ENCODE measurements around the gene HECA.
"Not testable (repeated sequence)": the region's sequence is repeated elsewhere in the genome, so short reads cannot be mapped to it uniquely, and the experiment has no call there.

The HECA gene, protein sequence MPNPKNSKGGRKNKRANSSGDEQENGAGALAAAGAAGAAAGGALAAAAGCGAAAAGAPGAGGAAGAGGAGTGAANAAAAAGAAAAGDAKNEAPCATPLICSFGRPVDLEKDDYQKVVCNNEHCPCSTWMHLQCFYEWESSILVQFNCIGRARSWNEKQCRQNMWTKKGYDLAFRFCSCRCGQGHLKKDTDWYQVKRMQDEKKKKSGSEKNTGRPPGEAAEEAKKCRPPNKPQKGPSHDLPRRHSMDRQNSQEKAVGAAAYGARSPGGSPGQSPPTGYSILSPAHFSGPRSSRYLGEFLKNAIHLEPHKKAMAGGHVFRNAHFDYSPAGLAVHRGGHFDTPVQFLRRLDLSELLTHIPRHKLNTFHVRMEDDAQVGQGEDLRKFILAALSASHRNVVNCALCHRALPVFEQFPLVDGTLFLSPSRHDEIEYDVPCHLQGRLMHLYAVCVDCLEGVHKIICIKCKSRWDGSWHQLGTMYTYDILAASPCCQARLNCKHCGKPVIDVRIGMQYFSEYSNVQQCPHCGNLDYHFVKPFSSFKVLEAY

GRCh38 chr6:139134817-139135577 is at the start of gene HECA:
Gene HECA (plus strand): TSS chr6:139135080. CDS start chr6:139135397, 317 bp downstream.
- DNase-seq = peak; percentile 98

DNA sequence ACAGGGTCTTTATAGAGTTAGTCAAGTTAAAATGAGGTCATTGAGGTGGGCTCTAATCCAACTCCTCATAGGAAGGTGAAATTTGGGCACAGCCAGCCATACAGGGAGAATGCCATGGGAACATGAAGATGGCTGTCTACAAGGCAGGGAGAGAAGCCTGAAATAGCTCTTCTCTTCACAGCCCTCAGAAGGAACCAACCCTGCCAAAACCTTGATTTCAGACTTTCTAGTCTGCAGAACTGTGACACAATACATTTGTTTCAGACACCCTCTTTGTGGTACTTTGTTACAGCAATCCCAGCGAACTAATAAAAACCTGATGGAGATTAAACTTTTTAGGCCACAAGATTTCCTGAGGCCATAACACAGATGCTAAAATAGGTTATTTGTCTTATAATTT is 43.1 kb upstream of the HECA start:
- DNase-seq = no peak

DNA sequence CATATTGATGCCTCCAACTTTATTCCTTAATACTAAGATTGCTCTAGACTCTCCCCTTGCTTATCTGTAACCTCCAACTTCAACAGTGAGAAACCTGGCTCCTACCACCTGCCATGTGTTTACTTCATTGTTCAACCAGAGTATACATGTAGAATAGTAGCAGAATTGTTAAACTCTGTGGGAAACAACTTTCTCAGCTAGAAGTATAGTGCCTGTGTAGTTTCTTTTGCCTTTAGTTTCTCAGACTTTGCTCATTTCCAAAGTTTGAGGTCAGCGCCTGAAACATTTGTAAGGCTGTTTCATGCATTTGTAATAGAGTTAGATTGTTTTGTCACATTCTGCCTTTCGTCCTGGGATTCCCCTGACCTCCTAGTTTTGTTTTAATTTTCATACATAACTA is 34.9 kb upstream of the HECA start:
- DNase-seq = no peak

DNA sequence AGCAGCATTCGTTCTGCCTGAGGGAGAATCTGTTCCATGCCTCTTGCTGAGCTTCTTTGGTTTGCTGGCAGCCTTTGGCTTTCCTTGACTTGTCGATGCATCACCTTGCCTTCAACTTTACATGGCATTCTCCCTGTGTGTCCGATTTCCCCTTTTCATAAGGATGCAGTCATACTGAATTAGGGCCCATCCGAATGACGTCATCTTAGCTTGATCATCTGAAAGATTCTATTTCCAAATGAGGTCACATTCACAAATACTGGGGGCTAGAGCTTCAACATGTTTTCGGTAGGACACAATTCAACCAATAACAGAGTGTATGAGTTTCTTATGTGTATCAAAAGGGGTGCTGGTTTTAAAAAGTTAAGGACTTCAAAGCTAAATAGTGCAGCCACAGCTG is 27.8 kb upstream of the HECA start:
- DNase-seq = no peak

- no peak for DNase-seq
Observed at GRCh38 chr6:139108378-139108777, 26.5 kb upstream of the HECA start.

GRCh38 chr6:139109558-139109957 is 25.3 kb upstream of the HECA start:
- DNase-seq = no peak

GRCh38 chr6:139112146-139112545 is 22.7 kb upstream of the HECA start:
- DNase-seq = no peak

GRCh38 chr6:139112561-139112960 is 22.3 kb upstream of the HECA start:
- no peak for DNase-seq

DNA sequence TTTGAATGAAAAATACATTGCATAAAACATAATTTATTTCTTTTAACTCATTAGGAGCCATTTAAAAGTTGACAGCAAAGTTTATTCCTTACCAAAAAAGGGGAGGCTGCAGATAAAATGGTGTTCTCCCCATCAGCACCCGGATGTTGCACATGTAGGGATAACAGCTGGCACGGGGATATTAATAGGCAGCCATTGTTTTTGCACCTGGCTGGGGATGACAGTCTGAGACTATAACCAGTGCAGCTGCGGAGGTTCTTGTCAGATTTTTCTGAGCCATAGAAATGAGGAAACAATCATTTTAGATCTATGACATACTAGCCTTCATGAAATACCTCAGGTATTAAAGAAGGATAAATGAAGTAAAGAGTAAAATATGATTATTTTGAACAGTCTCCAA is 20.1 kb upstream of the HECA start:
- DNase-seq = no peak

GRCh38 chr6:139115989-139116758 is 18.7 kb upstream of the HECA start:
- DNase-seq = no peak

- DNase-seq = no peak
Observed at GRCh38 chr6:139117734-139118133, 17.1 kb upstream of the HECA start.

- no peak for DNase-seq
Observed at GRCh38 chr6:139119552-139119951, 15.3 kb upstream of the HECA start.

DNA sequence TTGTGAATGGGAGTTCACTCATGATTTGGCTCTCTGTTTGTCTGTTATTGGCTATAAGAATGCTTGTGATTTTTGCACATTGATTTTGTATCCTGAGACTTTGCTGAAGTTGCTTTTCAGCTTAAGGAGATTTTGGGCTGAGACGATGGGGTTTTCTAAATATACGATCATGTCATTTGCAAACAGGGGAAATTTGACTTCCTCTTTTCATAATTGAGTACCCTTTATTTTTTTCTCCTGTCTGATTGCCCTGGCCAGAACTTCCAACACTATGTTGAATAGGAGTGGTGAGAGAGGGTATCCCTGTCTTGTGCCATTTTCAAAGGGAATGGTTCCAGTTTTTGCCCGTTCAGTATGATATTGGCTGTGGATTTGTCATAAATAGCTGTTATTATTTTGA is 12.1 kb upstream of the HECA start:
- not testable (repeated sequence) for DNase-seq

DNA sequence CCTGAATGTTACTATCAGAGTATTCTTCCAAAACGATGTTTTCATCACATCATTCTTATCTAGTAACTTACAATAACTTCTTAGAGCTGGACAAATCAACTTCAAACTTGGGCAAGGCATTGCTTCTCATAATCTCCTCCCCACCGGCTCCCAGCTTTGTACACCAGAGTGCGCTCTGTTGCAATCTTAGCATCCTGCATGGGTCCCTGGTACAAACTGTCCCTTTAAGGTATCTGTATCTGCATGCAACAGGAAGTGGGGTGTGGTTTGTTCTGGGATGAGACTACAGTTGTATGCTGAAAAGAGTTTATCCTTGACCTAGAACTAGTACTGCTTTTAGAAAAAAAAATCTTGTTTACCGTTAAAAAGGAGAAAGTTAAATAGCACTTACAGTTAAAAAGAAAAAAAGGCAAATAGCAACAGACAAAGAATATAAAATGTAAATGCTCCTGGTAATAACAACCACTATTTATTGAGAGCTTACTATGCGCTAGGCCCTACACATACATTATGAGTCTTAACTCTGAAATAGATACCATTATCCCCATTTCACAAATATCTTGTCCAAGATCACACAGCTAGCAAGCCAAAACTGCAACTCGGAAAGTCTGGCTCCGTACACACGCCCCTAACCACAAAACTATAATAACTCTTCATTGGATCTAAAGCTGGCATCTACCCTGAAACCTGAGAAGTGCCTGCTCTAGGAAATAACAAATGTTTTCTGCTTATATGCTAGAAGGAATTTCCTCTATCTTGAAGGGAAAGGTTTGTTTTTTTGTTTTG is 9.8 kb upstream of the HECA start:
- DNase-seq = peak; percentile 78

DNA sequence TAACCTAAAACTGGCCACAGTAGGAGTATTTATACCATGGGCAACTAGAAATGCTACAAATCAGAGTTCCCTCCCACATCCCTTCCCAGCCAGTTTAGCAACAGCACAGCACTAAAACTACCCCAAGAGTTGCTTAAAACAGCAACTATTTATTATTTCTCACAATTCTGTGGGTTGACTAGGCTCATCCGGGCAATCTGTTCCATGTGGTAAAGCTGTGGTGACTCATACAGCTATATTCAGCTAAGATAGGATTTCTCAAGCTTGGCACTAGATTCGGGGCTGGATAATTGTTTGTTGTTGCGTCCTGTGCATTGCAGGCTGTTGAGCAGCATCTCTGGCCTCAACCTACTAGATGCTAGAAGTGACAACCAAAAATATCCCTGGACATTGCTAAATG is 8.6 kb upstream of the HECA start:
- DNase-seq = no peak

DNA sequence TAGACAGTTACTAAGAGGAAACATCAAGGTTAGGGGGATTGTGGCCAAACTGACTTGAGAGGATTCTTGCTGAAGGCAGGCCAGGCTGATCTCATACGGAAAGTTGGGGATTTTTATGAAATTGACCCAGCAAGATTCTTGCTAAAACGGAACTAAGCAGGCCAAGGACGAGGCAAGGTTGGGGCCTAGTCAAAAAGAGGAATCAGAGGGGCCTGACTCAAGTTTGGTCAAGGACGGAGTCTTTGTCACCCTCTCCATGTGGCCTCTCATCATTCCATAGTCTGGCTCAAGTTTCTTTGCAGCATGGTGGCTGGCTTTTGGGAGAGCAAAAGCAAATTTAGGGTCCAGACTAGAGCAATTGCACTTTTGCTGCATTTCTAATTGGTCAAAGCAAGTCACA is 7.9 kb upstream of the HECA start:
- DNase-seq = no peak

DNA sequence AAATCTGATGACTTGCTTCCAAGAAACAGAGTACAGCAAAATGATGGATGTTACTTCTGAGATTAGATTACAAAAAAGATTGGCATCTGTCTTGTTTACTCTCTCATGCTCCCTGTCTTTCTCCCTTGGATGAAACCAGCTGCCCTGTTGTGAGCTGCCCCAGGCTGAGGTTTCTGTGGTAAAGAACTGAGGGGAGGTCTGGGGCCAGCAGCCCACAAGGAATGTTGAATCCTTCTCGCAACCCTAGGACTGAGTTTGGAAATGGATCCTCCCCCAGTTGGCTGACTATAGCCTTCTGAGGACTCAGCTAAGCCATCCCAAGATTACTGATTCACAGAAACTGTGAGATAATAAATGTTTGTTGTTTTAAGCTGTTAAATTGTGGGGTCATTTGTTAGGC is 5.6 kb upstream of the HECA start:
- DNase-seq = no peak

DNA sequence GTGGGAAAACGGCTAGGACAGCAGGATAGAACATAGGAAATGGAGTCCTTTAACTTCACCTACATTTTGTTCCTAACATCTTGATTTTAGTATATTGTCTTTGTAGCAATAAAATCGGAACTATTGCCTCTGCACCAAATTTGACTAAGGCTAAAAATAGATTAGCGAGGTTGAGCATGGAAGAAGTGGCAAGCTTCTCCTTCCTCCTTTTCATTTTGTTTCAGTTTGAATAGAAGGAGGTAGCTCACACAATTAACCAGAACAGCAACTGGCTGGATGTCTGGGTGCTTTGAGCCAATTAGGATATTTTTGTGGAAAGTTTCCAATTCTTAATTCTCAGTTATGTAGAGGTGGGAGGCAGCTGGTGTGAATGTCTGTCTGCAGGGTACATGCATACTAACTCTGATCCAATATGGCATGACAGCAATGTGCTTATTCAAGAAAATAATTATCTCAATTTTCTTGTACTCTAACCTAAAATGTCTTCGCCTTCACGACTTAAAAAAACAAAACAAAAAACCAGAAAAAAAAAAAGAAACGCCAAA is 3.1 kb upstream of the HECA start:
- DNase-seq = no peak

- DNase-seq = no peak
Observed at GRCh38 chr6:139133262-139134063, 1.4 kb upstream of the HECA start.

DNA sequence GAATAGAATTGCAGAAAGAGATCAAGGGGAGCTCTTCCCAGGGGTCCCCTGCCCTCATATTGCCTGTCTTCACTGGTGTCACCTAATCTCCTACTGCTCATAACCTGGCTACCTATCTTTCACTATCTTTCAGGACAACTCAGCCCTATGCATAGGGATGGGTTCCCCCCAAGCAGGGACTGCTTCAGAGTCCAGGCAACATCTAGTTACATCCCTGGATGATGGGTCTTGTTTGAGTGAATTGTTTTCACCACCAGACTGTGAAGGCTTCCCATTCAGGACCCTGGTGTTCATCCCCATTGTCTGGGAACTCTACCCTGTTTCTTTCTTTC is 850 bp upstream of the HECA start:
- no peak for DNase-seq

Measured in activated gamma-delta T cell treated with Interleukin-2 at 50 U/mL for 16 hours (primary cell).